ENCODE measurements around the gene GALR2.

Gene GALR2

DNA sequence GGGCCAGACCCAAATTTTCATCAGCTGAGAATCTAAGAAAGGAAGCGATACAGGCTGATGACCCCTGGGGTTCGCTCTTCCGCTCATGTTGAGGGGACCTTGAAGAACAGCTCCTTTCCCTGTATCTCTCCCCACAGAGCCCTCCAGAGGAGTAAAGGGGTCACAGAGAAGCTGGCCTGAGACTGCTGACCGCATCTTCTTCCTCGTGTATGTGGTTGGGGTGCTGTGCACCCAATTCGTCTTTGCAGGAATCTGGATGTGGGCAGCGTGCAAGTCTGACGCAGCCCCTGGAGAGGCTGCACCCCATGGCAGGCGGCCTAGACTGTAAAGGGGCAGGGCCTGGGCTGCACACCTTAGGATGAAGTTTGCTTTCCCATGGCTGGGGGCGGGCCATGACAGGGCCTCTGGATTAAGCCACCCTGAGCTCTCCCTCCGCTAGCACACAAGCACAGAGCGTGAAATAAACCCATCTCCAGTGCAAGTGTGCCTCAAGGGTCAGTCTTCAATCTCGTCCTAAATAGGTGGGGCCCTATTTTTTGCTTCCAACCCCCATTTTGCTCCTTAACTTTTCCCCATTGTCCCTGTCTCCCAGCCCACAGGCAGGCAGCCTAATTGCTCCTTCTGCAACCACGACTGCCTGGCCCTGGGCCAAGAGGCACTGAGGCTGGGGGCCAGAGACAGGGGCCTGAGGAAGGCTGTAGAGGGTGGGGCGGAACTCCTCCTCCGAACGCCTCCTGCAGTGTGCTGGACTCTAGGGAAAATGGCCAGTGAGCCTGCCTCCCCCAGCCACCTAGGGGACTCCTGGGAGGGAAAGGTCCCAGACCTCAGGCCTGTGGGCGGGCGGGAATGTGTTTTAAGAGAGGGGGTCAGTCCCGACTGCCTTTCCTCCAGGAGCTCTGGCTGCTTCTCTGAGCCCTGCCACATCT lies 8.0 kb downstream of the GALR2 start:
- H3K4me1 Mint-ChIP-seq, result peaks cover 19% of the 10 kb centered on the region
- H3K27ac Mint-ChIP-seq, result peak overlapping the region; percentile 17
- no peaks in the 10 kb centered on the region for H3K9me3 Mint-ChIP-seq
- H3K36me3 Mint-ChIP-seq, result peaks cover 3% of the 10 kb centered on the region
- H3K27me3 Mint-ChIP-seq, result no peaks in the 10 kb centered on the region
- H3K4me3 Mint-ChIP-seq, result no peak overlapping the region

DNA sequence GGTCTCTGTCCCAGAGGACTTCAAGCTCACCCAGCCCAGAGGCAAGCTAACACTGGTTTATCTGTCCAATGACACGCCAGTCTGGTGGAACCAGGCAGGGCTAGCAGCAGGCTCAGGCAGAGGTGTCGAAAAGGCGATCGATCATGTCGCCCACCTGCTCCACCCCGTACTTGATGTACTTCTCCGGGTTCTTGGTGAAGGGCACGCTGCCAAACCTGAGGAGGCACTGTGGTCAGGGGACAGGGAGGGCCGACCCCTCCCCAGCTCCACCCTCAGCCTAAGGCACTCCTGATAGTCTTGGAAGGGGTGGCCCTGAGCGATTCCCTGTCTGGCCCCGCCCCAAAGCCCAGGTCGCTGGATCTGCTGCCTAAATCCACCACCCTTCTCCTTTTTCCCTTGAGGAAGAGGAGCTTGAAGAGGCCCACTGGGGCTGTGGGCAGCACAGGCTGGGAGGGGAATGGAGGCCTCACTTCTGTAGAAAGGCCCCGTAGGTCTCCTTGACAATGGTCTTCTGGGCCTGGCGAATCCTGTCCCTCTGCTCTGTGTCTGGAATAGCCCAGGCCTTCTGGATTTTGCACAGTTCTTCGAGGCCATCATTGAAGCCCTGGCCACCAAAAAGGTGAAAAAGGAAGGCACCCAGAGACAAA lies 9.1 kb downstream of the GALR2 start:
- no peak overlapping the region for H3K27ac Mint-ChIP-seq
- no peaks in the 10 kb centered on the region for H3K27me3 Mint-ChIP-seq
- peaks cover 14% of the 10 kb centered on the region for H3K4me1 Mint-ChIP-seq
- H3K36me3 Mint-ChIP-seq, result peaks cover 3% of the 10 kb centered on the region
- H3K9me3 Mint-ChIP-seq, result no peaks in the 10 kb centered on the region
- no peak overlapping the region for H3K4me3 Mint-ChIP-seq

DNA sequence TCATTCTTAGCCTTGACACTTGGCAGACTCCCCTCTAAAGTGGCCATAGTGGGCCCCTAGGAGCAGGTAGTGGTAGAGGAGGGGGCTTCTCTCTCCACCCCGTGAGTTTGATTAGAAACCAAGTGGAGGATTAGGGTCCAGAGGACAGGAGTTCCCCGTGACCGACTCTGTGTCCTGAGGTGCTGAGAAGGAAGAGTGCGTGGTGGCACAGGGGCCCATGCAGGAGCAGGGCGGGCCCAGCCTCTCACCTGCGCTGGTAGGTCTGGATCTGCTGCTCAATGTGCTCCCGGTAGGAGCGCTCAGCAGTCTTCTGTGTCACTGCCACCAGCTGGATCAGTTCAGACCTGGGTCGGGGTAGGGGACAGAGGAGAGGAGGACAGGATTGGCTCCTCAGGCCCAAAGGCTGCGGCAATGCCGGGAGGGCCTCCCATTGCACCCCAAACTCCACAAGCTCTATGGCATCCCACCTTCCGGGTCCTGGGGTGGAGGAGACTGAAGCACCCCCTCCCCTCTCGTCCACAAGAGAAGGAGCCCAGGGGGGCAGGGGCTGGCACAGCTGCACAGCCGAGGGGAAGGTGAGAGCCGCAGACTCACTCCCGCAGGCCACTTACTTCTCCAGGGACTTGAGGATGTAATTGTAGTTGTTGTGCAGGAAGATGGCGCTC lies 10.6 kb downstream of the GALR2 start:
- Mint-ChIP-seq H3K36me3 (peaks cover 3% of the 10 kb centered on the region), H3K9me3 (no peaks in the 10 kb centered on the region), H3K4me1 (no peaks in the 10 kb centered on the region), H3K27ac (no peak overlapping the region), H3K4me3 (no peak overlapping the region), H3K27me3 (no peaks in the 10 kb centered on the region)

DNA sequence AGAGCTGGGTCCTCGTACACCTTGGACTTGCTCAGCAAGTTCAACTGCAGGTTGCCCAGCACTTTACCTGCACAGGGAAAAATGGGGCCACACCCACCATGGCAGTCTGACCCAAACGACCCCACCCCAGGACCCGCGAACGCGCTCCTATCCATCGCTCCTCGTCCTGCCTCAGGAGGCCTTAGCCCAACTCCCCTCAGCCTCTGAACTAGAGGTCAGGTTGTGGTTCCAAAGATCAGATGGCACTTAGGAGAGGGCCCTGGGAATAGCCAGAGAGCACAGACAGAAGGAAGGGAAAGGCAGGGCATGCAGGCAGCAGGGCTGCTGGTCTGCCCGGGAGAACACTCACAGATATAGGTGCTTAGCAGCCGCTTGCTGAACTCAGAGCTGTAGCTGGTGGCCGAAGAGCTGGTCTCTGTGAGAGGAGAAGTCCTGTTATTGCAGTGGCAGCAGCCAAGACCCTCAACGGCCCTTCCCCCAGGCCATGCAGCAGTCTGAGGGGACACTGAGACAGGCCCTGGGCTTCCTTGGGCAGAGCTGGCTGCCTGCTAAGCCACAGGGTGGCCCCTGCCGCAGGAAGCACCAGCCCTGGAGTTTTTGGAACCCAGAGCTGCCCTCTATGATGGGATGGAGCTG lies 11.3 kb downstream of the GALR2 start:
- Mint-ChIP-seq H3K4me3 (no peak overlapping the region), H3K9me3 (no peaks in the 10 kb centered on the region), H3K4me1 (no peaks in the 10 kb centered on the region), H3K27me3 (no peaks in the 10 kb centered on the region), H3K27ac (no peak overlapping the region), H3K36me3 (peaks cover 3% of the 10 kb centered on the region)

DNA sequence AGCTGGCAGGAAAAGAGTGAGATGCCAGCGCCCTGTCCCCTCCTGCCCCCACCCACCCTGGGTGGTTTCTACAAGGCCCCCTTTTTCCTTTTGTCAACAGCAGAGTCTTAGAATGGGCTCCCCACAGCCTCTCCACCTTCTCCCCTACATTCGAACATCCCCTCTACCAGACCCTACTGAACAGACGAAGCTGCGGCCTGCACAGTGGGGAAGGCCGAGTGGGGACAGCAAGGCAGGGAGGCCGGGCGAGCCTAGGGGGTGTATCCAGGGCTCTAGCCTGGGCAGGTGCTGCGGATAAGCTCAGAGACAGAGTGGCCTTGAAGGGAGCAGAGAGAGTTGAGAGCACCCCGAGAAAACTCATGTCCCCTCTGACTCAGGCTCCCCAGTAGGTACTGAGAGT lies 11.8 kb downstream of the GALR2 start:
- Mint-ChIP-seq H3K27ac (no peak overlapping the region), H3K4me1 (no peaks in the 10 kb centered on the region), H3K9me3 (no peaks in the 10 kb centered on the region), H3K36me3 (peaks cover 3% of the 10 kb centered on the region), H3K27me3 (no peaks in the 10 kb centered on the region), H3K4me3 (no peak overlapping the region)

DNA sequence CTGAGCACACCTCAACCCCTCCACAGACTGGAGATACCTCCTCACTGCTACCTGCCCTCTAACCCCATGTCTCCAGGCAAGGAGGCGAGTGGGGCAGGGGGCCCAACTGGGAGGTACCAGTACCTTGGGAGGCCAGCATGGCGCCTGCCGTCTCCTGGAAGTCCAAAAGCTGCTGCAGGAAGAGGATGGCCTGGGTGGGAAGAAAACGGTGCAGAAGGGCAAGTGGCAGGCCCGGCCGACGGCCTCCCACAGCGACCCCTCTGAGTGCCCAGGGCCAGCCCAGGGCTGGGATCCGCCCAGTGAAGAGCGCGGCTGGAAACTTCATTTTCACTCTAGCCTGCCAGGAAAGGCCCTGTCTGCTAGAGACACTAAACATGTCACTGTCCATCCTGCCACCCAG lies 12.9 kb downstream of the GALR2 start:
- no peaks in the 10 kb centered on the region for H3K9me3 Mint-ChIP-seq
- H3K36me3 Mint-ChIP-seq, result peaks cover 5% of the 10 kb centered on the region
- H3K4me3 Mint-ChIP-seq, result no peak overlapping the region
- no peaks in the 10 kb centered on the region for H3K27me3 Mint-ChIP-seq
- peaks cover 4% of the 10 kb centered on the region for H3K4me1 Mint-ChIP-seq
- H3K27ac Mint-ChIP-seq, result no peak overlapping the region

DNA sequence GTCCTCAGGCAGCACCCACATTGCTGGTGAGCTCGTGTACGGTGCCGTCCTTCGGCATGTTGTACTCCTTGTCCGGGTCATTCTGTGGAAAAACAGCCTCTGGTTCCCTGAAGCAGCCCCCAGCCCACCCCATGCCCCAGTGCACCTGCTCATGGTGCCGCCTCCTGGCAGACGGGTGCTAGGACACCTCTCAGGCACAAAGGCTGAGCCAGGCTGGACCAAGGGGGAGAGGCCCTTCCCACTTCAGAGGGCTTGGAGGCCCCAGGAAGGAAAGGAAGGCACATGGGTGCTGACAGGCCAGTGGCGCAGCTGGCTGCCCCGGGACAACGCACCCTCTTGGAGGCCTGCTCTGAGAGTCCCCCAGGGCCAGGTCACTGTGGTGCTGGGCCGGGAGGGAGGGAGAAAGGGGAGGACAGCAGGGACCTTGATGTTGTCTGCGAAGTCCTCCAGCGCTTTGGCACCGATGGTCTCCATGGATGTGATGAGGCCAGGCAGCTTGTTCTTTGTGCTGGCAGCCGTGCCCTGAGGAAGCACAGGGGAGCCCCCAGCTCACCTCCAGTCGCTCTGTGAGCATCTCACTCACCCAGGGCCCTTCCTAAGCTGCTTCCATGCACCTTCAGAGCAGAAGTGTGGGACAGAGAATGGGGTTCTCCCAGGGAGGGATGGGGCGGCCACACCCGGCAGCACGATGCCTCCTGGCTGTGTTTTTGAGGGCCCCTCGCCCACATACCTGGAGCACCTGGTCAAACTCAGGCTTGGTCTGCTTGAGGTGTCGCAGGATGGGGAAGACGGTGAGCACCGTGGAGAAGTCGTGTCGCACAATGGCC lies 13.7 kb downstream of the GALR2 start:
- Mint-ChIP-seq H3K36me3 (peaks cover 5% of the 10 kb centered on the region), H3K4me3 (no peak overlapping the region), H3K4me1 (peaks cover 4% of the 10 kb centered on the region), H3K9me3 (no peaks in the 10 kb centered on the region), H3K27me3 (no peaks in the 10 kb centered on the region), H3K27ac (no peak overlapping the region)

DNA sequence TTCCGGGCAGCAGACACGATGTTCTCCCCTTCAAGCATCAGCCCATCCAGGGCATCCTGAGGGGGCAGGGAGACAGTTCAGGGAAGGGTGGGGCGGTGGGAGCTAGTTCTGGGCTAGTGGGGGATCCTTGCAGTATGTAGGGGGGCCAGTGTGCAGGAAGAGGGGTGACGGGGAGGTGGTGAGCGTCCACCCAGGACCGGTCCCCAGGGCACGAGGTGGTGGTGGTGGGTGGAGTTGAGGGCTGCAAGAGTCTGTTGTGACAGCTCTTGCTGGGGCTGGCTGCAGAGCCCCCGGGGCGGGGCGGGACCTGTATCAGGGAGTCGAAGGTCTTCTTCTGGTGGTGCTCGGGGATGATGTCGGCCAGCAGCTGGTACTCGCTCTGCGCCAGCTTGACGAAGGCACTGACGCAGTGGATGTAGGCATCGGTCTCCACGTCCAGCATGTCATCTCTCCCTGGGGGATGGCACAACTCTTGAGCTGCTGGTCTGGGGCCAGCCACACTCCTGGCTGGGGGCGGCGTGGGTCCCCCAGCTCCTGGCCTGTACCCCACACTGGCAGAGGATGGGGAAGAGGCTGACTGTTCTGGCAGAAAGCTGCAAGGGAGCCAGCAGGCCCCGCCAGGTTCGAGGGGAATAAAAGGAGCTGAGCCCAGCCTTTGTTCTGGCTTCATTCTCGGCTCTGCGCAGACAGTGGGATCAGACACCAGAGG lies 14.4 kb downstream of the GALR2 start:
- no peak overlapping the region for H3K27ac Mint-ChIP-seq
- H3K36me3 Mint-ChIP-seq, result peaks cover 5% of the 10 kb centered on the region
- no peak overlapping the region for H3K4me3 Mint-ChIP-seq
- no peaks in the 10 kb centered on the region for H3K27me3 Mint-ChIP-seq
- no peaks in the 10 kb centered on the region for H3K9me3 Mint-ChIP-seq
- peaks cover 4% of the 10 kb centered on the region for H3K4me1 Mint-ChIP-seq

DNA sequence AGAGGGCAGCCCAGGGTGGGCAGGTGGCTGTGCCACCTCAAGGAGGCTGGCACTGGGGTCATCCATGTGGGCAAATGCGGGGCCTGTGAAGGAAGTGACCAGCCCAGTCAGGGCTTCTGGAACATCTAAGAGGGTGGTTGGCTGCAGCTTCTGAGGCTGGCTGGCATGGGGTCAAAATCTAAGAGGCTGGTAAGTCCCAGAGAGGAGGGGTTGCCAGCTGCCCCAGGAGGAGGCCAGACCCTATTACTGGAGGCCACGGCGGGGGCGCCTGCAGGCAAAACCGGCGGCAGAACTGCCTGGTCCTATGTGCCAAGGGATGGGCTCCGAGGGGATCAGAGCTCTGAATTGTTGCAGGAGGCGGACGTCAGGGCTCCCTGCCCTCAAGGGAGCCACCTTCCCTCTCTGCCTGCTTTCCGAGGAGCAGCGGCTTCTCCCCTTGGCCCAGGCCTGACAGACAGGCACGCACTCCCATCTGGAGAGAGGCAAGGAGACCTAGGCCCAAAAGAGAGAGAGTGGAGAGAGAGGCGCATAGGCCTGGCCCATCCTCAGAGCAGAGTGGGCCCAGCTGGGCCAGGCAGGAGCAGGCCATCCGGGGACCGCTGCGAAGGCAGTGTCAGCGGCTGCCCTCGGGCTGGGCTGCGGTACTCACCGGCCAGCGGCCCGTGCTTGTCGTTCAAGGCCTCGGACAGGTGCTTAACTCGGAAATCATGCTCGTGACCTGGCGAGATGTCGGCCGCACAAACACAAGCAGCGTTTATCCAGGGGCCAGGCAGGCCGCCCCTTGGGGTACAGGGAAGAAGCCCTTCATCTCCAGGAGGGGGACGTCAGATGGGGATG lies 15.3 kb downstream of the GALR2 start:
- Mint-ChIP-seq H3K9me3 (no peaks in the 10 kb centered on the region), H3K27me3 (no peaks in the 10 kb centered on the region), H3K4me1 (peaks cover 4% of the 10 kb centered on the region), H3K36me3 (peaks cover 2% of the 10 kb centered on the region), H3K4me3 (no peak overlapping the region), H3K27ac (no peak overlapping the region)

DNA sequence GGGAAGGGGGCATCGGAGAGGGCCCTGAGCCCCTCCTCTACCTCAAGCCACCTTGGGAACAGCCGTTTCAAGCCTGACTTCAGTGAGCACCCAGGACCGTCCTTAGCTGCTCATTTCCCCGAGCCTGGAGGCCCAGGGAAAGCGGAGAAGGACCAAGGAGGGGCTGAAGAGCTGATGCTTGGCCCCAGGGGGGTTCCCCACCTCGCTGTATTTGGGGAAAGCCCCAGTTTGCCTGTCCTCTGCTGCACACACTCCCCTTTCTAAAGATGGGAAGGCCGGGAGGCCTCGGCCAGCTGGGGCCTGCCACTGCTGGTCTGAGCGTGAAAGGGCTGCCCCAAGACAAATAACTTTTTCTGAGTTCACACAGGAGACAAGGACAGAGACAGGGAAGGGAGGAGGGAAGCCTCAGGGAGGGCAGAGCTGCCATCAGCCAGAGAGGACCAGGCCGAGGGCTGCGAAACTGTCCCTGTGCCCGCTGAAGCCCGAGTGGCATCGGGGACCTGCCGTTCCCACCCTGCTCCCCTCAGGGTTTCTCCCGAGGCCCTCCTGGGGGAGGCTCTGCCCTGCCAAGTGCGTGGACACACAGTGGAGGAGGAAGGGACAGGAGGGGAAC lies 16.0 kb downstream of the GALR2 start:
- no peaks in the 10 kb centered on the region for H3K27me3 Mint-ChIP-seq
- no peaks in the 10 kb centered on the region for H3K9me3 Mint-ChIP-seq
- H3K4me1 Mint-ChIP-seq, result peaks cover 5% of the 10 kb centered on the region
- peaks cover 2% of the 10 kb centered on the region for H3K36me3 Mint-ChIP-seq
- H3K27ac Mint-ChIP-seq, result no peak overlapping the region
- H3K4me3 Mint-ChIP-seq, result peak overlapping the region; percentile 23

DNA sequence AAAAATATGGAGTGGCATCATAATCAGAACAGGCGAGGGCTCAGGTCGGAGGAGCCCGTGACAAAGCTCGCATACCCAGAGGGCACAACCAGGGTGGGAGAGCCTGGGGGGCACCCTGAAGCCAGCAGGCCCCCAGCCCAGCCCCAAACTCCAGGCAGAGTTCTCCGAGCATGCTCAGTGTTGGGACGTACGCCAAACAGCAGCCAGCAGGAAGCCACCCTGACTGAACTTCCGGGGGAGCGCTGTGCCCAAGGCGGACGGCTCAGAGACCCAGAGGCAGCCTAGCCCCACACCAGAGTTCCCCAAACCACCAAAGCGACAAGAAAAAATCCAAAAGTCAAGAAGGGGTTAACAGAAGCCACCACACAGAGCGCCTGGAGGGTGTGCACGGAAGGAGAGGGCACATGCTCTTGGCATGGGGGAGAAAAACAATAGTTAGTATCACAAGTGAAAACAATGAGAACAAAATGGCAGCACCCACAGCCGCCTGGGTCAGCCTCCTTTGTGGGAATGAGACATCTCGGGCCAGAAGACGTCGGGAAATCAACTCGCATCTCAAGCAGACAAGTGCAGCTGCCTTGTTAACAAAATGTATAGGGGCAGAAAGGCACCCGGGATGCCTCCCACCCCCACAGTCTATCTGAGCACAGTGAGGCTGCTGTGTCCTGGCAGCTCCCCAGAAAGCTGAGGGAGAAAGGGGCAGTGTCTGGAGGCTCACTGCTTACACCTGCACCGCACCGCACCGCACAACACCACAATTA lies 17.1 kb downstream of the GALR2 start:
- Mint-ChIP-seq H3K9me3 (no peaks in the 10 kb centered on the region), H3K4me1 (peaks cover 9% of the 10 kb centered on the region), H3K27ac (peak overlapping the region; percentile 80), H3K4me3 (peak overlapping the region; percentile 55), H3K36me3 (peaks cover 5% of the 10 kb centered on the region), H3K27me3 (no peaks in the 10 kb centered on the region)

DNA sequence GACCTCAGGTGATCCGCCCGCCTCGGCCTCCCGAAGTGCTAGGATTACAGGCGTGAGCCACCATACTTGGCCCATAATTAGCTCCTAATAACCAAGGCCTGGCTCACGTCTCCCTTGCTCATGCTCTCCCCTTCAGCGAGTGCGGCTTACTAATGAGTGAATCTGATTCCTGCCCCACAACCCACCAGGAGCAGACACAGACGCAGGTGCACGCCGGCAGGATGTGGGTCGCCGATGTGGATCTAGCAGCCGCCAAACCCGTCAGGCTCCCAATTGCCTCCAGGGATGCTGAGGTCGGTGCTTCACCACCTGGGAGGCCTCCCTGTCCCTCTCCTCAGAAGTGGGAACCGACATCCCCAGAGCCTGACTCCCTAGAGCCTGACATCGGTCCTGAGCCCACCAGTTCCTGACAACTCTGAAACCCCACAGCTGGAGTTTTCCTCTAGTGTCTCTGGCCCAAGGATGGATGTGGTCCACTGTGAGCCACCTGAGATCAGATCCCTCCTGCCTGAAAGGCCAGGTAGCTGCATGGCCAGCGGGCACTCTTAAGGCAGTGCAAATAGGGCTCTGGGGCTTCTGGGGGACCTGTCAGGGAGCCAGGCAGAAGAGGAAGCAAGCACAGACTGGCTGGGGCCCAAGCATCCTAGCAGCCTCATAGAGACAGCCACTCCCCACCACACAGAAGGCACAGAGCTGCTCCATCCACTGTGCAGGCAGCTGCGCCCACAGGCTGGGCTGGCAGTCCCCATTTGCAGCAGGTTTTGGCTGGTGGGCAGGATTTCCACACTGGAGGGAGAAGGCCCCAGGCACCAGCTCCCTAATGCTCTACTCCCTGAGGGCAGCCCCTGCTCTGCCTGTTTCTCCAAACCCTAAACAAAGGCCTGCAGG lies 18.2 kb downstream of the GALR2 start:
- H3K9me3 Mint-ChIP-seq, result no peaks in the 10 kb centered on the region
- H3K27me3 Mint-ChIP-seq, result no peaks in the 10 kb centered on the region
- peaks cover 9% of the 10 kb centered on the region for H3K4me1 Mint-ChIP-seq
- H3K36me3 Mint-ChIP-seq, result peaks cover 5% of the 10 kb centered on the region
- no peak overlapping the region for H3K27ac Mint-ChIP-seq
- H3K4me3 Mint-ChIP-seq, result no peak overlapping the region
